HG02943 (cell line): Measurements from ENCODE around the gene BSND.
"Not testable (repeated sequence)": the region's sequence is repeated elsewhere in the genome, so short reads cannot be mapped to it uniquely, and the experiment has no call there.

Experiments used
- ATAC-seq: cut with Tn5 transposase; IDR thresholded peaks from one replicate; pipeline ENCODE4 v1.9.1; 2021; ENCODE audit warnings: mild to moderate bottlenecking, low read depth, moderate library complexity; ENCODE audit not compliant: unreplicated experiment

Gene BSND

GRCh38 chr1:55015123-55015522 is 16.4 kb downstream of the BSND start:
- no peak for ATAC-seq

DNA sequence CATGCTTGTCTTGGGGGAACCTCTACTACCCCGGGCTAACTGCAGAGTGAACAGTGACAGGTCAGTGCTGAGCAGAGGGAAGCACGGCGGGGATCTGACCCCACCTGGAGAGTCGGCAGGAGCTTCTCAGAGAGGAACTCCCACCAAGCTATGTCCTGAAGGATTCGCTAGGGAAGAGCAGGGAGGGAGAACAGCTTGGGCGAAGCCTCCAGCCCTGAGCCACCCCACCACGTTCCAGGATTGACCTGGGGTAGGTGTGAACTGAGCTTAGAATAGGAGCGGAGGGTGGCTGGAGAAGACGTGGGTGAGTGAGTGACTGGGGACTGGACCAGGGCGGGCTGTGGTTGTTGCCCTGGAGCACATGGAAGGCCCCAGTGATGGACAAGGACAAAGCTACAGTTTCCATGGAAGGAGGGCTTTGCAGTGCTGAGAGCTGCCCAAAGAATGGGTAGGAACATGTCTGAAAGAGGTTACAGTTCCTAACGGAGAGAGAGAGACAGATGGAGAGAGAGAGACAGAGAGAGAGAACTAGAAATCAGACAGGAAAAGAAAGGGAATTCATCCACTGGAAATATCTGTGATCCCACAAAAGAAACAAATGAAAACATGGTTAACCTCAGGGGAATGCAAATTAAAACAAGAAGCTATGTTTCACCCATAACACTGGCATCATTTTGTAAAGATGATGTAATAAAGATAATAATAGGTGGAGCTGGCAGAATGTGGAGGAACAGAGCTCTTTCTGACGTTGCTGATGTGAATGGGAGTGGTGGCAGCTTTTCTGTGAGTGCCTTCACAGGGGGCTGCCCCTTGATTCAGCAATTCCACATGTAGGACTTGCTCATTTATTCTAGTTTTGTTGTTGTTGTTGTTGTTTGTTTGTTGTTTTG is 17.2 kb downstream of the BSND start:
- ATAC-seq, result no peak

- no peak for ATAC-seq
These were observed 19.7 kb downstream of the BSND start for GRCh38 chr1:55018395-55018794.

GRCh38 chr1:55021942-55022546 is 23.3 kb downstream of the BSND start:
- no peak for ATAC-seq

DNA sequence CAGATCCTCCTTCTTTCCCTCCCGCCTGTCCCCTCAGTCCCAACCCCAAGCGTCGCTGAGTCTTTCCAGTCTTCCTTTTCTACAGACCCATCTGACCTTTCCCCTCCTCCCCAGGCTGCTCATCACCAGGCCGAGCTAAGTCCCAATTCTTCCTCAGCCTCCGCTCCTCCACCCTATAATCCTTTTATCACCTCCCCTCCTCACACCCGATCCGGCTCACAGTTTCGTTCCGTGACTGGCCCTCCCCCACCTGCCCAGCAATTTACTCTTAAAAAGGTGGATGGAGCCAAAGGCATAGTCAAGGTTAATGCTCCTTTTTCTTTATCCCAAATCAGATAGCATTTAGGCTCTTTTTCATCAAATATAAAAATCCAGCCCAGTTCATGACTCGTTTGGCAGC is 25.4 kb downstream of the BSND start:
- not testable (repeated sequence) for ATAC-seq

GRCh38 chr1:55026682-55027081 is 27.9 kb downstream of the BSND start:
- ATAC-seq, result not testable (repeated sequence)

DNA sequence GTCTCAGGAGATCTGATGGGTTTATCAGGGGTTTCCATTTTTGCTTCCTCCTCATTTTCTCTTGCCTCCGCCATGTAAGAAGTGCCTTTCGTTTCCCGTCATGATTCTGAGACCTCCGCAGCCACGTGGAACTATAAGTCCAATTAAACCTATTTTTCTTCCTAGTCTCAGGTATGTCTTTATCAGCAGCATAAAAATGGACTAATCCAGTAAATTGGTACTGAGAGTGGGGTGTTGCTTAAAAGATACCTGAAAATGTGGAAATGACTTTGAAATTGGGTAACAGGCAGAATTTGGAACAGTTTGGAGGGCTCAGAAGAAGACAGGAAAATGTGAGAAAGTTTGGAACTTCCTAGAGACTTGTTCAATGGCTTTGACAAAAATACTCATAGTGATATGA is 32.4 kb downstream of the BSND start:
- not testable (repeated sequence) for ATAC-seq

- ATAC-seq, result no peak
These were observed 34.5 kb downstream of the BSND start for GRCh38 chr1:55033265-55033614.

GRCh38 chr1:55034476-55035133 is 35.9 kb downstream of the BSND start:
- no peak for ATAC-seq

DNA sequence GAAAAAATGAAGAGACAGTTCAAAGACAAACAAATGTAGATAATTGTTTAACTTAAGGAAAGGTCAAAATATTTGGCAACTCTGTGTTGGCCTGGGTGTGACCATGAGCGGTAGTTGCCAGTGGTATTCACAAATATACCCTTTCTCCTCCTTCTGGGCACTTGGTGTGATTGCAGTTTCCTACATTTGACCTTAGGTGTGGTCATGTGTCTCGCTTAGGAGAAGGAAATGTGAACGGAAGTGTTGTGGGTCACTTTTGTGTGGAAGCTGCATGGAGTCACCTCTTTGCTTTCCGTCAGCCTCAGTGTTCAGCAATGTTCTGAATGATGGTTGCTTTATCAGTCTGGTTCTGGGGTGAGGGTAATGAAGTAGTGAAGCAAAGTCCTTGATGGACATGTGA is 37.2 kb downstream of the BSND start:
- no peak for ATAC-seq

- no peak for ATAC-seq
These were observed 39.2 kb downstream of the BSND start for GRCh38 chr1:55037733-55038551.

DNA sequence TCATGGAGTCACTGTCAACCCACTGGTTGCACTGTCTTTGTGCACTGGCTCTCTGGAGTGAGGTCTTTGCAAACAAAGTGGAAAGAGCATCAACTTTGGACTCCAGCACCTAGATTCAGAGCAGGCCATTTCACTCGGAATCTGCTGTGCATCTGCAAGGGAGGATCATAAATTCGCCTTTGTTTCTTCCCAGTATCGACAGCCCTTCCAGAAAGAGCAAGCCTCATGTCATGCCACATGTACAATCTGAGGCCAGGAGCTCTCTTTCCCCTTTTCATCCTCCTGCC is 39.8 kb downstream of the BSND start:
- ATAC-seq, result no peak

DNA sequence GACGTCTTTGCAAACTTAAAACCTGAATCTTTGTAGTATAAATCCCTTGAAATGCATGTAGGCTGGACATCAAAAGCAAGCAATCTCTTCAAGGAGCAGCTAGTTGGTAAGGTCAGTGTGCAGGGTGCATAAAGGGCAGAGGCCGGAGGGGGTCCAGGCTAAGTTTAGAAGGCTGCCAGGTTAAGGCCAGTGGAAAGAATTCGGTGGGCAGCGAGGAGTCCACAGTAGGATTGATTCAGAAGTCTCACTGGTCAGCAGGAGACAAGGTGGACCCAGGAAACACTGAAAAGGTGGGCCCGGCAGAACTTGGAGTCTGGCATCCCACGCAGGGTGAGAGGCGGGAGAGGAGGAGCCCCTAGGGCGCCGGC is 40.2 kb downstream of the BSND start:
- ATAC-seq, result no peak

GRCh38 chr1:55039342-55040082 is 40.8 kb downstream of the BSND start, which contains the start of gene PCSK9:
PCSK9 (plus strand) TSS chr1:55039548; CDS start chr1:55039838, 290 bp downstream.
- no peak for ATAC-seq

DNA sequence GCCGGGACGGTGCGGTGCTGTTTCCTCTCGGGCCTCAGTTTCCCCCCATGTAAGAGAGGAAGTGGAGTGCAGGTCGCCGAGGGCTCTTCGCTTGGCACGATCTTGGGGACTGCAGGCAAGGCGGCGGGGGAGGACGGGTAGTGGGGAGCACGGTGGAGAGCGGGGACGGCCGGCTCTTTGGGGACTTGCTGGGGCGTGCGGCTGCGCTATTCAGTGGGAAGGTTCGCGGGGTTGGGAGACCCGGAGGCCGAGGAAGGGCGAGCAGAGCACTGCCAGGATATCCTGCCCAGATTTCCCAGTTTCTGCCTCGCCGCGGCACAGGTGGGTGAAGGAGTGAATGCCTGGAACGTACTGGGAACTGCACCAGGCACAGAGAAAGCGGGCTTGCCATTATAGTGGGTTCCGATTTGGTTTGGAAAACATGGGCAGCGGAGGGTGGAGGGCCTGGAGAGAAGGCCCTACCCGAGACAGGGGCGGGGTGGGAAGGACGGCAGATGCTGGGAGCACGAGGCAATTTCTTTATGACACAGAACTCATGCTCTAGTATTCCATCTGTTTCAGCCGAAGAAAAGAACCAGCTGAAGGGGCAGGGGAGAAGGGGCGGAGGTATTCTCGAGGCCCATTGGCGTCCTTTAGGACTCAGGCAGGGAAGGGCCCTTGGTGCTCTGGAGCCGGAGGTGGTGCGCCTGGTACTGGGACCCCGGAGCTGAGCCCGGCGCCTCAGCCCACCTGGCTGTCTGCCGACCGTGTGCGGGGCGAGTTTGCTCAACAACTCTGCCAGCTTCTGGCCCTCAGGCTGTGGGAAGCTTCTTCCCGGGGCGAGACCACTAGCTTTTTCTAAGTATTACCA is 41.6 kb downstream of the BSND start:
- ATAC-seq, result no peak

DNA sequence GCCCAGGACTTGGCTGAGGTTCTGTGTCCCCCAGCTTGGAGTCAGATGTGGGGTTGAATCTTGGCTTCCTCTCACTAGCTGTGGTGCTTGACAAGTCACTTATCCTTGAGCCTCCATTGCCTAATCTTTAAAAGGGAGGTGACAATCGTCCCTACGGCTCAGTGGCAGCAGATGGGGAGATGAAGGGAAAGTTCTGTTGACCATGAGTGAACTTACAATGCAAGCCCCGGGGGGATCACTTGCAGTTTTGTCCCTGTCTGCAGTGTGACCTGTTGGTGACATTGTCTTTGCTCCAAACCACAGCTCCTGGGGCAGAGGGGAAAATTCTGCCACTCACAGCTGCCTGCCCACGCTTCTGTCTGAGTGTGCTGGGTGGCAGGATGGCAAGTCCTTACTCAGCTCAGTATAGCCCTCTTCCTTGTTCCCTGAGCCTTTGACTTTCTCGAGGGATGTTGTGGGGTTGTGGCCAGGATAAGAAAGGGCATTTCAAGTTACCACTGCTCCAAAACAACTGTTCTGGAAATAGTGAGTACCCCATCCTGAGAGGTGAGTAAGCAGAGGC is 42.3 kb downstream of the BSND start:
- no peak for ATAC-seq

- ATAC-seq, result no peak
These were observed 42.9 kb downstream of the BSND start for GRCh38 chr1:55041613-55042012.

DNA sequence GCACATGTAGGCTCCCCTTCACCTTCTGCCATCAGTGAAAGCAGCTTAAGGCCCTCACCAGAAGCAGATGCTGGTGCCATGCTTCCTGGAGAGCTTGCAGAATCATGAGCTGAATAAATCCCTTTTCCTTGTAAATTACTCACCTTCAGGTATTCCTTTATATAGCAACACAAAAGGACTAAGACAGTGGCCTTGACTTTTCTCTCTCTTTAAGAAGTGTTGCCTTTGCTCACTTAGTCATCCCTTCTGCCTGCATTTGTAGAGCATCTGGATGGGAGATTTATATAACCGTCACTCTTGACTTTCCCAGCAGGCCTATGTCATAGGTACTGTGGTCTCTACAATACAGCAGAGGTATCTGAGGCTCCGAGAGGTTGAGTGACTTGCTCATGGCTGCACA is 44.3 kb downstream of the BSND start:
- ATAC-seq, result no peak

DNA sequence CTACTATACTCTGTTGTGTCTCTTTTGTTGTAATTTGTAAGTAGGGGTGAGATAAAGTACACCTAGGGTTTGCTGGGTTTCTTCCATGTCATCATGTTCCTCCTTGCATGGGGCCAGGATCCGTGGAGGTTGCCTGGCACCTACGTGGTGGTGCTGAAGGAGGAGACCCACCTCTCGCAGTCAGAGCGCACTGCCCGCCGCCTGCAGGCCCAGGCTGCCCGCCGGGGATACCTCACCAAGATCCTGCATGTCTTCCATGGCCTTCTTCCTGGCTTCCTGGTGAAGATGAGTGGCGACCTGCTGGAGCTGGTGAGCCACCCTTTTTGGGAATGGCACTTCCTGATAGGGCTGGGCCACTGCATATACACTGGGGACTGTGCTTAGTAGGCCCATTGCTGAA is 45.0 kb downstream of the BSND start:
- no peak for ATAC-seq
